A549 treated with DMSO at 1 μM for 4 hours (cell line): ENCODE measurements around the gene TAS2R7. TPM values are rescaled to one million over a fixed set of nuclear protein-coding genes. Genes with fewer than 3 reads are reported as not detected.

Experiments used
- total RNA-seq: library from RNA; stranded (reverse); fragments of 200-300 nt; extraction: Qiagen RNA extraction; gene quantifications from 5 replicates; pipeline ENCODE4 v1.2.3, GENCODE V29; 2022; ENCODE audit warnings: low read depth

The TAS2R7 gene
- not detected in 5 replicates for total RNA-seq

GRCh38 chr12:10802587-10802986 lies at the start of gene TAS2R7:
Gene TAS2R7, minus strand, starts transcription at chr12:10802627. Its CDS starts 57 bp downstream, at chr12:10802570.

GRCh38 chr12:10849425-10849878 lies 47.0 kb upstream of the TAS2R7 start, which contains the start of gene PRR4:
Gene PRR4, minus strand, starts transcription at chr12:10849475. Its CDS starts 38 bp downstream, at chr12:10849437.

GRCh38 chr12:10826258-10826657 lies 23.8 kb upstream of the TAS2R7 start, which contains the start of gene TAS2R10:
Gene TAS2R10, minus strand, starts transcription at chr12:10826358. Its CDS starts 89 bp downstream, at chr12:10826269.

GRCh38 chr12:10810068-10810467 lies 7.6 kb upstream of the TAS2R7 start, which contains the start of gene TAS2R9:
Gene TAS2R9, minus strand, starts transcription at chr12:10810168. Its CDS starts 93 bp downstream, at chr12:10810075.

GRCh38 chr12:10807186-10807585 lies 4.8 kb upstream of the TAS2R7 start, which contains the start of gene TAS2R8:
Gene TAS2R8, minus strand, starts transcription at chr12:10807286. Its CDS starts 306 bp downstream, at chr12:10806980.

Other genes with a start within 250 kb of the TAS2R7 start
- 48.3 to 56.6 TPM (median 52.1 TPM) in 5 replicates for gene MAGOHB, start 189.0 kb downstream of the TAS2R7 start, total RNA-seq
- gene STYK1, start 128.6 kb downstream of the TAS2R7 start, total RNA-seq = 0.14 to 0.54 TPM (median 0.28 TPM) in 5 replicates
- 260 to 283 TPM (median 272 TPM) in 5 replicates for gene YBX3, start 79.3 kb downstream of the TAS2R7 start, total RNA-seq
- gene TAS2R8, start 4.7 kb upstream of the TAS2R7 start, total RNA-seq = not detected in 5 replicates
- gene TAS2R9, start 7.5 kb upstream of the TAS2R7 start, total RNA-seq = not detected in 5 replicates
- gene TAS2R10, start 23.7 kb upstream of the TAS2R7 start, total RNA-seq = 0.09 to 0.13 TPM in 2 of 5 replicates, not detected in the others
- 1.6 to 3.5 TPM (median 3.1 TPM) in 5 replicates for gene PRR4, start 46.8 kb upstream of the TAS2R7 start, total RNA-seq
- gene PRH1, start 81.6 kb upstream of the TAS2R7 start, total RNA-seq = 1.7 to 4.4 TPM (median 3.3 TPM) in 5 replicates
- gene TAS2R13, start 106.9 kb upstream of the TAS2R7 start, total RNA-seq = not detected in 5 replicates
- 0.37 TPM in 1 of 5 replicates, not detected in the others for gene PRH2, start 126.6 kb upstream of the TAS2R7 start, total RNA-seq
- gene TAS2R14, start 136.6 kb upstream of the TAS2R7 start, total RNA-seq = 0.27 to 0.94 TPM (median 0.63 TPM) in 5 replicates
- gene TAS2R50, start 184.3 kb upstream of the TAS2R7 start, total RNA-seq = 0.09 TPM in 1 of 5 replicates, not detected in the others
- gene TAS2R20, start 195.7 kb upstream of the TAS2R7 start, total RNA-seq = 0.10 to 0.12 TPM (median 0.11 TPM) in 3 of 5 replicates, not detected in the others
- gene TAS2R19, start 220.0 kb upstream of the TAS2R7 start, total RNA-seq = 0.09 to 0.25 TPM in 2 of 5 replicates, not detected in the others
- 0.09 to 0.22 TPM (median 0.16 TPM) in 4 of 5 replicates, not detected in the other for gene TAS2R31, start 228.8 kb upstream of the TAS2R7 start, total RNA-seq